OCI-LY1 (cell line): ENCODE data around the gene CHRD.

ENCODE experiments used
- CTCF ChIP-seq: fragments of 200-600 bp; sonication (generic), shearing (Covaris generic); IDR thresholded peaks from 2 replicates; pipeline ENCODE4 v1.5.1; 2017; ENCODE audit warnings: mild to moderate bottlenecking, antibody characterized with exemption, low read length, moderate library complexity, mixed read lengths
- EZH2 ChIP-seq: fragments of 200-600 bp; sonication (generic), shearing (Covaris generic); IDR thresholded peaks from 2 replicates; pipeline ENCODE4 v1.8.0; 2017; ENCODE audit warnings: borderline replicate concordance, mixed run types, mild to moderate bottlenecking, antibody characterized with exemption, low read length, moderate library complexity, mixed read lengths

GRCh38 chr3:184336547-184337398 is 43.1 kb upstream of the CHRD start:
- TF ChIP-seq CTCF (no peak), EZH2 (no peak)
